Measurements from ENCODE around the gene SH3D19. TPM values are rescaled to one million over a fixed set of nuclear protein-coding genes. Genes with fewer than 3 reads are reported as not detected.
A peak's percentile ranks its signal among the peaks of the same experiment; 100 is the strongest.

The SH3D19 gene
- total RNA-seq, 2 donors from 2014 or later = 0.74 TPM; not detected in 1

GRCh38 chr4:151206241-151207005 is 119.0 kb downstream of the SH3D19 start:
- H3K27me3 Mint-ChIP-seq (ENCODE audit: low read depth) = no peaks in the 10 kb centered on the region
- ATAC-seq (replicated peaks in 1 of 2) (no peak), DNase-seq (no peak)
- no peaks in the 10 kb centered on the region for H3K4me1 Mint-ChIP-seq (ENCODE audit: low read depth)
- H3K27ac Mint-ChIP-seq = no peak overlapping the region
- H3K4me3 Mint-ChIP-seq = no peak overlapping the region
- no peaks in the 10 kb centered on the region for H3K9me3 Mint-ChIP-seq
- H3K36me3 Mint-ChIP-seq (ENCODE audit: insufficient read depth in 2 of 2) = no peaks in the 10 kb centered on the region

- Mint-ChIP-seq H3K9me3 (no peaks in the 10 kb centered on the region), H3K4me1 (ENCODE audit: low read depth) (no peaks in the 10 kb centered on the region), H3K4me3 (no peak overlapping the region), H3K27ac (no peak overlapping the region), H3K36me3 (ENCODE audit: insufficient read depth in 2 of 2) (no peaks in the 10 kb centered on the region), H3K27me3 (ENCODE audit: low read depth) (no peaks in the 10 kb centered on the region)
- DNase-seq (no peak), ATAC-seq (replicated peaks in 1 of 2) (no peak)
Measured at GRCh38 chr4:151205722-151206121, 119.7 kb downstream of the SH3D19 start.

DNA sequence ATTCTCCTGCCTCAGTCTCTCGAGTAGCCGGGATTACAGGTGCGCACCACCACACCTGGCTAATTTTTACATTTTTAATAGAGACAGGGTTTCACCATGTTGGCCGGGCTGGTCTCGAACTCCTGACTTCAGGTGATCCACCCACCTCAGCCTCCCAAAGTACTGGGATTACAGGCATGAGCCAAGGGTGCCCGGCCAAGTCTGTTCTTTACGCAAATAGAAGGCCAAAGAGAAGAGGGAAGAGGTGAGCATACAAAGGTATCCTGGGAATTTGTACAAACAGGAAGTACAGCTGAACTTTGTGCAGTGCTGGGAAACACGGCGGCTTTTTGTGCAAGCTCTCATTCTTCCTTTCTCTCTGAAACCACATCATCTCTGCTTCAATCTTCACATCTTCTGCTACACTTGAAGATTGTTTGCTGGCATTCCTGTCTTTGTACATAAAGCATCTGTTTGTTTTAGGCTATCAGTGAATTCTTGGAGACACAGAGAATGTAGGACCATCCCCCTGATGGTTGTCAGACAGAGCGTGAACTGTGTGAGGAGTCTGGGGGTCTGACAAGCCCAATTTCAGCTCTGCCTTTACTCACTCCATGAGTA is 120.4 kb downstream of the SH3D19 start:
- H3K4me3 Mint-ChIP-seq = no peak overlapping the region
- no peaks in the 10 kb centered on the region for H3K4me1 Mint-ChIP-seq (ENCODE audit: low read depth)
- no peaks in the 10 kb centered on the region for H3K9me3 Mint-ChIP-seq
- no peaks in the 10 kb centered on the region for H3K27me3 Mint-ChIP-seq (ENCODE audit: low read depth)
- ATAC-seq (replicated peaks in 1 of 2) (no peak), DNase-seq (no peak)
- H3K36me3 Mint-ChIP-seq (ENCODE audit: insufficient read depth in 2 of 2) = no peaks in the 10 kb centered on the region
- H3K27ac Mint-ChIP-seq = no peak overlapping the region

DNA sequence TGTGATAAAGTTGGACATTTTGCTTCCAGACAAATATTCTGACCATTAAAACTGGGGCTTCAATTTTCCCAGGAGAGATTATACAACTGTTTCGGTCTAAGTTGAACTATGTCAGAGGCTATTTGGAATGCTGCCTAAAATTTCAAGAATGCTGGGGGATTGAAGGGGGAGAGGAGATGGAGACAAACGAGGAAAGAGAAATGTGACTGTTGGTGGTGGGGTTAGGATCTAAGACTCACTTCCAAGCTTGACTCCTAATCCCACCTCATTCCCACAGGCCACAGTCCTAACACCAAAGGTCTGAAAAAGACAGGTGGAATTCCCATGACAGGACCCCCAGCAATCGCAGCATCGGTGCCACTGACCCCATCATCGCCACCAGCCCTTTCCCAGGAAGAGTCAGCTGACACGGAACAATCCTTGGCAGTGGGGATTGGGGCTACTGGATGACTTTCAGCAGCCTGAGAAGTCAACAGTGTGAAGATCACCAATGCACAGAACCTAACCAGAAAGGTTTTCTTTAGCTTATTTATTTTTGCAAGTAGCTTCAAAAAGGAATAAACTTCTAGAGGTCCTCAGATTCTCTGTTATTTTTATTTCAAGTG is 122.5 kb downstream of the SH3D19 start:
- no peak overlapping the region for H3K4me3 Mint-ChIP-seq
- DNase-seq (no peak), ATAC-seq (replicated peaks in 1 of 2) (no peak)
- no peaks in the 10 kb centered on the region for H3K27me3 Mint-ChIP-seq (ENCODE audit: low read depth)
- no peaks in the 10 kb centered on the region for H3K9me3 Mint-ChIP-seq
- no peaks in the 10 kb centered on the region for H3K4me1 Mint-ChIP-seq (ENCODE audit: low read depth)
- no peak overlapping the region for H3K27ac Mint-ChIP-seq
- no peaks in the 10 kb centered on the region for H3K36me3 Mint-ChIP-seq (ENCODE audit: insufficient read depth in 2 of 2)

DNA sequence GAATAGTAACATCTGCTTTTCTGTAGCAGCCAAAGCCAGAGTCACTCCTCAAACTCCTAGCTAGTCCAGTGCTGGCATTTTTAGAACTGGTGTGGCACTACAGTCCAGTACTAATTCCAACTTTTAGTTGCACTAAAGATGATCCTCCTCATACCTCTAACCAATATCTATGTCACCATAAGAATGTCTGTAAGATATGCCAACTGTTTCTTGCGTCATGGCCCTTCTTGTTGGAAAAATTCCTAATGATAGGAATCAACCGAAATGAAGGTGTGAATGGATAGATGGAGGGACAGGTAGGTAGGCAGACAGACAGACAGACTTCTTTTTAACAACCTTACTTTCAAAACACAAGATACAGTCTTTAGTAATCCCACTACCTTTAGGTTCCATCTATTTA is 123.0 kb downstream of the SH3D19 start:
- no peak for ATAC-seq (replicated peaks in 1 of 2)
- Mint-ChIP-seq H3K4me1 (ENCODE audit: low read depth) (no peaks in the 10 kb centered on the region), H3K27me3 (ENCODE audit: low read depth) (no peaks in the 10 kb centered on the region), H3K27ac (no peak overlapping the region), H3K9me3 (no peaks in the 10 kb centered on the region), H3K4me3 (no peak overlapping the region), H3K36me3 (ENCODE audit: insufficient read depth in 2 of 2) (no peaks in the 10 kb centered on the region)
- no peak for DNase-seq

DNA sequence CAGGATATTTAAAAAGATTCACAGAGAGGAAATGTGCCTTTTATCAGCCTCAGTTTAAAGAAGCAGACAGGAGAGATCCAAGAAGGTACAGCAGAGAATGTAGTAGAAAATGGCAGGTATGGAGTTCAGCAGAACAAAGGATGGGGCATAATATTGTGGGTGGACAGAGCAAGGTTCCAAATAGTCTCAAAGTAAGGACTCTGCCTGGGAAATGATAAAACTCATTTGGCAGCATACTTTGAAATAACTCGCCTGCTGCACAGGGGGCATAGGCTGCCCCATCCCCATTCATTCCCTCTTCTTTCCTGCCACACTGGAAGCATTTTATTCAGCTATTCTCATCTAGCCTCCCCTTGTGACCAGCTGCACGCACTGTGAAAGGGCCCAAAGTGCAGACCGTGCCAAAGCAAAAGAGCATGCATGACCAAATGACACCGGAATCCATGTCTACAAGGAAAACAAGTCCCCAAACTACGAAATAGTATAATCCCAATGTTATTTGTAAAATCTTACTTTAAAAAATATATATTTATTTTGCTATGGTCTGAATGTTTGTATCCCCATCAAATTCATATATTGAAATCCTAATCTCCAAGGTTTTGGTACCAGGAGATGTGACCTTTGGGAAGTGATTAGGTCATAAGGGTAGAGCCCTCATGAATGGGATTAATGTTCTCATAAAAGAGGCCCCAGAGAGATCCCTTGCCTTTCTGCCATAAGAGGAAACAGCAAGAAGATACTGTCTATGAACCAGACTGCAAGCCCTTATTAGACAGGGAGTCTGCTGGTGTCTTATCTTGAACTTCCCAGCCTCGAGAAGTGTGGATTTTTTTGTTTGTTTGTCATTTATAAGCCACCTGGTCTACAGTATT is 125.8 kb downstream of the SH3D19 start:
- no peak for ATAC-seq (replicated peaks in 1 of 2)
- DNase-seq = no peak
- Mint-ChIP-seq H3K4me1 (ENCODE audit: low read depth) (peaks cover 4% of the 10 kb centered on the region), H3K9me3 (no peaks in the 10 kb centered on the region), H3K27me3 (ENCODE audit: low read depth) (peaks cover 6% of the 10 kb centered on the region), H3K4me3 (no peak overlapping the region), H3K36me3 (ENCODE audit: insufficient read depth in 2 of 2) (no peaks in the 10 kb centered on the region), H3K27ac (no peak overlapping the region)

DNA sequence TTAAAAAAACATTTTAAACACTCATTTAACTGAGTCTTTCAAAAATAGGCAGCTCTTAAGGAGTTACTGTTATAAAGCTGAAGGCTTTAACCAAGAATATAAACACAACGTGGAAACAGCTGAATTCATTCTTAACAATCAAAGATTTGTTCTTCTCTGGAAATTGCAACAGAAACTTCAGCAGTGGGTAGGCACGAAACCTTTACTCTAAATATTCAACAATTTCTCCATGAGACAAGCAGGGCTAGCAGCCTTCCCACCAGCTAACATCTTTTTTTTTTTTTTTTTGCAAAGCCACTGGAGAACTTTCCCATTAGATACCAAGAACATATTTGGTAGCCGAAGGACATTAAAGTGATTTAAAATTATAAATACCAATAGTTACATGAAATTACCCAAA is 126.7 kb downstream of the SH3D19 start:
- H3K4me1 Mint-ChIP-seq (ENCODE audit: low read depth) = peaks cover 4% of the 10 kb centered on the region
- DNase-seq (no peak), ATAC-seq (replicated peaks in 1 of 2) (no peak)
- H3K27ac Mint-ChIP-seq = no peak overlapping the region
- peaks cover 6% of the 10 kb centered on the region for H3K27me3 Mint-ChIP-seq (ENCODE audit: low read depth)
- no peaks in the 10 kb centered on the region for H3K9me3 Mint-ChIP-seq
- H3K36me3 Mint-ChIP-seq (ENCODE audit: insufficient read depth in 2 of 2) = no peaks in the 10 kb centered on the region
- H3K4me3 Mint-ChIP-seq = no peak overlapping the region

DNA sequence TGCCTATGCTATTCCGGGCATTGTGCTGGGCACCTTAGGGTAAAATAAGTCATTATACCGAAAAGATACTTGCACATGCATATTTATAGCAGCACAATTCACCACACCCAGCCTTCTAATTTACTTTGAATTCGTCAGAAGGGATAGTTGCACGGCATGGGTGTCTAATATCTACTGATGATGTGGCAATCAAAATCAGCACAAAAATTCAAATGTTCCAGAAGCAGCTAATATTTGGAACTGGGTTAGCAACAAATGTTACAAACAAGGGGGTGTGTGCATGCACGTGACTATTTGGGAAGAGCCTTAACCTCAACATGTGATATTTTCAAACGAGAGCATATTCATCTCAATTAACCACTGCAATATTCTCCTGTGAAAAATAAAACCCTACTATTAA is 128.2 kb downstream of the SH3D19 start:
- peaks cover 6% of the 10 kb centered on the region for H3K27me3 Mint-ChIP-seq (ENCODE audit: low read depth)
- H3K36me3 Mint-ChIP-seq (ENCODE audit: insufficient read depth in 2 of 2) = no peaks in the 10 kb centered on the region
- no peak for ATAC-seq (replicated peaks in 1 of 2)
- H3K27ac Mint-ChIP-seq = no peak overlapping the region
- no peak for DNase-seq
- no peaks in the 10 kb centered on the region for H3K9me3 Mint-ChIP-seq
- H3K4me3 Mint-ChIP-seq = no peak overlapping the region
- peaks cover 4% of the 10 kb centered on the region for H3K4me1 Mint-ChIP-seq (ENCODE audit: low read depth)

DNA sequence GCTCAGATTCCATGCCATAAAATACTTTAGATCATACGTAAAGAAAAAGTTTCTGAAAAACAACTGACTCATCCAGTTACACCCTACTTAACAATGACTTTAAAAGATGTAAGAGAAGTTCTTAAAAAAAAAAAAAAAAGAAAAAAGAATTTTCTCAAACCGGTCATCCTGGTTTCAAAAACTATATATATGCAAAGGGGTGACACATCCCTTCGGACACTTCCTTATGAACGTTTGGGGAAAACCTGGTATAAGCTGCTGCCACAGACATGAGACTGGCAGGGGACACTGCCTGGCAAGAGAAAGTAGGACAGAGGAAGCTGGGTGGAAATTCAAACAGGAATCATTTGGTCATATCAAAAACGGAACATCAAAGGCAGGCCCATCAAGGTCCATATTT is 129.6 kb downstream of the SH3D19 start:
- peaks cover 6% of the 10 kb centered on the region for H3K27me3 Mint-ChIP-seq (ENCODE audit: low read depth)
- no peaks in the 10 kb centered on the region for H3K36me3 Mint-ChIP-seq (ENCODE audit: insufficient read depth in 2 of 2)
- ATAC-seq (replicated peaks in 1 of 2) (peak in 1 of 2 donors; percentile 25), DNase-seq (no peak)
- no peak overlapping the region for H3K4me3 Mint-ChIP-seq
- no peak overlapping the region for H3K27ac Mint-ChIP-seq
- no peaks in the 10 kb centered on the region for H3K9me3 Mint-ChIP-seq
- H3K4me1 Mint-ChIP-seq (ENCODE audit: low read depth) = peaks cover 4% of the 10 kb centered on the region

DNA sequence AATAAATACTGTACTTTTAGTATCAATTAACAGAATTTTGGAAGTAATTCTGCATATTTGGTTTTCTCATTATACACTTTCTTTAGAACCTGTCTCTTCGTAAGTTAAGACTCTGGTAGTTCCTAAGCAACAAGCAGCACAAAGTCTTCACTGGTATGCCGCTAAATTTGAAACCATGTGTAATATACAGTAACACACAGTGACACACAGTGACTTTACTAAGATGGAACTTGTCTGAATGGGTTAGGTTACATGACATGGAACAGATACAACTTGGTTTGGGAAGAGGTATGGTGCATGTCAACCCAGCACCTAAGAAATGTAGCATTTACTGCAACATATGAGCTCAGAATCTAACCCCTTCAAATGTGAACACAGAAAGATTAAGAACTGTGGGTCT is 132.0 kb downstream of the SH3D19 start:
- Mint-ChIP-seq H3K9me3 (no peaks in the 10 kb centered on the region), H3K27ac (no peak overlapping the region), H3K27me3 (ENCODE audit: low read depth) (peaks cover 6% of the 10 kb centered on the region), H3K4me3 (no peak overlapping the region), H3K36me3 (ENCODE audit: insufficient read depth in 2 of 2) (no peaks in the 10 kb centered on the region), H3K4me1 (ENCODE audit: low read depth) (peaks cover 4% of the 10 kb centered on the region)
- no peak for ATAC-seq (replicated peaks in 1 of 2)
- no peak for DNase-seq

- Mint-ChIP-seq H3K4me3 (no peak overlapping the region), H3K4me1 (ENCODE audit: low read depth) (peaks cover 4% of the 10 kb centered on the region)
Measured at GRCh38 chr4:151192556-151193235, 132.7 kb downstream of the SH3D19 start.

GRCh38 chr4:151184523-151185458 is 140.6 kb downstream of the SH3D19 start:
- peaks cover 20% of the 10 kb centered on the region for H3K27me3 Mint-ChIP-seq (ENCODE audit: low read depth)
- peaks cover 0 to 1% of the 10 kb centered on the region in 2 donors for H3K36me3 Mint-ChIP-seq (ENCODE audit: insufficient read depth in 2 of 2)
- H3K4me1 Mint-ChIP-seq (ENCODE audit: low read depth) = no peaks in the 10 kb centered on the region
- ATAC-seq (replicated peaks in 1 of 2) = no peak
- no peak for DNase-seq
- H3K27ac Mint-ChIP-seq = no peak overlapping the region
- no peak overlapping the region for H3K4me3 Mint-ChIP-seq
- no peaks in the 10 kb centered on the region for H3K9me3 Mint-ChIP-seq

More at GRCh38 chr4:151192556-151193235, 132.7 kb downstream of the SH3D19 start:
- H3K9me3 Mint-ChIP-seq = no peaks in the 10 kb centered on the region
- H3K27me3 Mint-ChIP-seq (ENCODE audit: low read depth) = peaks cover 11% of the 10 kb centered on the region
- H3K27ac Mint-ChIP-seq = no peak overlapping the region
- DNase-seq = no peak
- ATAC-seq (replicated peaks in 1 of 2) = no peak
- peaks cover 0 to 1% of the 10 kb centered on the region in 2 donors for H3K36me3 Mint-ChIP-seq (ENCODE audit: insufficient read depth in 2 of 2)

Measured in activated T-cell treated with anti-CD3 and anti-CD28 coated beads, Interleukin-2, amount 50 U/mL, for 72 hours (primary cell).